HG03439 (cell line): ENCODE data around the gene PPARA.
A peak's percentile ranks its signal among the peaks of the same experiment; 100 is the strongest.
"Not testable (repeated sequence)": the region's sequence is repeated elsewhere in the genome, so short reads cannot be mapped to it uniquely, and the experiment has no call there.

Experiments
- ATAC-seq: cut with Tn5 transposase; IDR thresholded peaks from one replicate; pipeline ENCODE4 v1.9.1; 2021; ENCODE audit warnings: mild to moderate bottlenecking, moderate library complexity; ENCODE audit not compliant: unreplicated experiment

The PPARA gene

DNA sequence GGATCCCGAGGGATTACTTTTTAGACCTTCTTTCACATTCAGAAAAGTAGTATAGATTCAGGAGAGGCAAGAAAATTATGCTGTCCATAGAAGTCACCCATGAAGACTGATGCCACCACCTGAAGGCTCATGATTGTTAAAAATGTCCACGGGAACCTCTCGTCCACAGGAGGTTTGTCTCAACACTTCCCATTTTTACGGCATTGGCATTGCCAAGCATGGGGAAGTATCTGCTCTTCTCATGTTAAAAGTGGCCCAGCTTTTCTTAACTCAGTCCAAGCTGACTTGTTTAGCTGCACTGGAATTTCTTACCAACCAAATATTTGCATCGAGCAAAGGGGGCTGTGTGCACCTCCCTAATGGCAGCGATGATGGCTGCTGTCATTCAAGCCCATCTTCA is 90.2 kb downstream of the PPARA start:
- no peak for ATAC-seq

DNA sequence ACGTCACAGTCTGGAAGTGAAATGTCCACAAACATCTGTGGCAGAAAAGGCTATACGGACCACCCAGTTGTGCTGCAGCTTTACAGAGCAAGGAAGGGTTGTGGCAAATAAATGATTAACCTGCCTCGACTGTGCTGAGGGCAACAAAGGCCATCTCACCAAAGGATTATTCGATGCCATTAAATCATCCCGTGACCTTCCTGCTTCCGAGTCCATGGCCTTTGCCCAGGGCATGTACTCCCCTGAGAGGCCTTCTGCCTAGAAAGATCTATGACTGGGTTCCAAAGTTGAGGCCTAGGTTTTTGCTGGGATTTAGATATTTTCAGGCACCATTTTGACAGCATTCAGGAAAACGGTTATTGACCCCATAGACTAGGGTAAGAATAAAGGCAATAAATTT is 90.6 kb downstream of the PPARA start:
- no peak for ATAC-seq

DNA sequence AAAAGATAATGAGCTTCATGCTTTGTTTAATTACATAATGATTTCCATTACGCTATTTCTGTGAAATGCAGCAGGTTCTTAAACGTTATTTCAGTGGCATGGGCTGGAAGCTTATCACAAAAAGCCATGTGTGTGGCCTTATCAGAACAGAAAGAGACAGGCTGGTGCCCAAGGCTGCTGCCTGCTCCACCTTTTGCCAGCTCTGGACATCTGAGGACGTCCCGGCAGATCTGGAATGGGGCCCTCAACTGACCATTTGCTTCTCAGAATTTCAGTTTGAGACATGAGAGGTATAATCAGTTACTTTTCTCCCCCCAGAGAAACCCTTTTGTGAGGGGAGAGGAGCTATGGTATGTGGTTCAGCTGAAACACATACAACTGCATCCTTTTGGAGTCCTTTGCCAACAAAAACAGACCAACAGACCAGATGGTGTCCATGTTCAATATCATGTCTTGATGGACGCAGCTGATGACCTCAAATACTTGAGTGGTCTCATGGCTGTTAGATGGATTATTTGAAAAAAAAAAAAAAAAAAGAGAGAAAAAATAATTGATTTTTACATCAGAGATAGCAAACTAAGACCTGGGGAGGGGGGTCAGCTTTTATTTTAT is 91.2 kb downstream of the PPARA start:
- no peak for ATAC-seq

DNA sequence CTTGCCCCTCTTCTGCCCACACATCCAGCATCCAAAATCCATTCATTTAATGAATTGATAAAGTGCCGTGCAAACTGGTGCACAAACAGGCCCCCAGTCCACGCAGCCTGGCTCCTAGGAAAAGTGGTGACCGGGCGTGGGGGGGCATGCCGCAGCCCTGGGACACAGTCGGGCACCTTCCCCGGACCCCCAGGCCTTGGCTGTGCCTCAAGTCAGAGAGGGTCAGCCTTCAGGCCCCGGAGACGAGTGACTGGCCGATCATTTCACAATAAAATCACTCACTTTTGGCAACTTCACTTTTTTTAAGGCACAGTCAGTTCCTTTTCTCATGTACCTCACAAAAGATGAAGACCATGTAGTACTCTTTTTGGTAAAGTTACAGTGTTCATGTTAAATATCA is 91.8 kb downstream of the PPARA start:
- ATAC-seq, result no peak

DNA sequence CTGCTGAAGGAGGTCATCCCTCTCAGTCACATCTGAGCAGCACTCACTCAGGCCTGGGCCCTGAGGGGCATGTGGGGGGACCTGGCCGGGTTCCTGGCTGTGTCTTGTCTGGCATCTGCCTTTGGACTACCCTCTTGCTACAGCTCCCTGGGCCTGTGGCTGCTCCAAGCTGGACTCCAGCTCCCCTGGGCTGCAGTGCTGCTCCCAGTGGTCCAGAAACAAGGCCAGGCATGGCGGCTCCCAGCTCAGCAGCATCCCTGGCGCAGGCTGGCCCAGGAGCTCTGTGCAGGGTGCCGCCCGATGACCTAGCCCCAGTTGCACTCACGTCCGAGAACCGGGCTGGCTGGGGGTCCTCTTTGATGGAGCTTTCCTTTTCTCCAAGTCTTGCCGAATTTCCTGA is 94.4 kb downstream of the PPARA start:
- ATAC-seq, result no peak

DNA sequence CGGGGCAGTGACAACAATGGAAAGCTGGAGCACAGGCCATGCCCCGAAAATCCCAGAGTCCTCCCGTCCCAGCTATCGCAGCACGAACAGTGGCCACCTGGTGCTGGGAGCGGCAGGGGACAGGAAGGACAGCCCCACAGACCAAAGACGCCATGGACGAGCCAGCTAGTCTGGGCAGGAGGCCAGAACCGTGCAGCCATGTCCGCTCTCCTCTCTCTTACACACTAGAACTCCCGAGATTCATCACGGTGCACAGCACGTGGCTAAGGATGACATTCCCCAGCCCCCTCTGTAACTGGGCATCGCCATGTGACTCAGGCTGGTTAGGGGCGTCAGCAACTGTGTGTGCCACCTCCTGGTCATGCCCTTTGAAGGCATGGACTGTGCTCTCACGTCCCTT is 95.2 kb downstream of the PPARA start:
- no peak for ATAC-seq

DNA sequence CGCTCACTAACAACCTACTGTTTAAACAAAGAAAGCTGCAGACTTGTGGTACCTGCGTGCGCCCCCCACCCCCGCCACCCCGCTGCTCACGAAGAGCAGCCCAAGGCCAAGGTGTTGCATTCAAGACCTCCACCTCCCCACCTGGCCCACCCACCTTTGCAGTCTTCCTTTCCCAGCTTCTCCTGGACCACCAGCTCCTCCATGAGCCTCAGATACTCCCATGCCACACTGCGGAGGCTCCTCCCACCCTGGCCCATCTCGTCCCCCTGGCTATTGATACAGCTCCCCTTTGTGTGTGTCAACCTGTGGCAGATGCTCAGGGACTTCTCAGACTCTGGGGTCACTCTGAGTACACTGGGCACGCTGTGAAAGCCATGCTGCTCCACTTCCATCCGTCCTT is 95.9 kb downstream of the PPARA start:
- ATAC-seq, result no peak

DNA sequence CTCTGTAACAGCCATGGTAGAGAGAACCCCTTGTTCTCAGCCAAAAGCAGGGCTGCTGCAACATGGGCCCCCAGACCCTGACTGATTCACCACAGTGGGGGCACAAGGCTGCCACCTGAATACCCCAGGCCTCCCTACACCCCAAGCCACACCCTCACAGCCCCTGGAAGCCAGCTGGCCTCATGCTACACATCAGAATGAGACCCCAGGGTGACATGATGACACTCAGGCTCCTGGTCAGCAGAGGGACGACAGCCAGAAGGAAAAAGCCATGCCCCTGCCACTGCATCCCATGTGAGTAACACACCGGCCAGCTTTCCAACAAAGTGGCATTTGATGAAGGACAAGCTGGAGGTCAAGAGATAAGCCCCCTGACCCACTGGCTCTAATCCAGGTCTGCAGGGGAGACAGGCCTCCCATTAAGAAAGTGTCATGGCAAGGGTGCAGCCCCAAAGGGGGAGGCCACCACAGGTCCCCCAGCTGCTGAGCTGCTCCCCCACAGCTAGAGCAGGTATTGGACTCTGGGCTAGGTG is 97.2 kb downstream of the PPARA start:
- no peak for ATAC-seq

DNA sequence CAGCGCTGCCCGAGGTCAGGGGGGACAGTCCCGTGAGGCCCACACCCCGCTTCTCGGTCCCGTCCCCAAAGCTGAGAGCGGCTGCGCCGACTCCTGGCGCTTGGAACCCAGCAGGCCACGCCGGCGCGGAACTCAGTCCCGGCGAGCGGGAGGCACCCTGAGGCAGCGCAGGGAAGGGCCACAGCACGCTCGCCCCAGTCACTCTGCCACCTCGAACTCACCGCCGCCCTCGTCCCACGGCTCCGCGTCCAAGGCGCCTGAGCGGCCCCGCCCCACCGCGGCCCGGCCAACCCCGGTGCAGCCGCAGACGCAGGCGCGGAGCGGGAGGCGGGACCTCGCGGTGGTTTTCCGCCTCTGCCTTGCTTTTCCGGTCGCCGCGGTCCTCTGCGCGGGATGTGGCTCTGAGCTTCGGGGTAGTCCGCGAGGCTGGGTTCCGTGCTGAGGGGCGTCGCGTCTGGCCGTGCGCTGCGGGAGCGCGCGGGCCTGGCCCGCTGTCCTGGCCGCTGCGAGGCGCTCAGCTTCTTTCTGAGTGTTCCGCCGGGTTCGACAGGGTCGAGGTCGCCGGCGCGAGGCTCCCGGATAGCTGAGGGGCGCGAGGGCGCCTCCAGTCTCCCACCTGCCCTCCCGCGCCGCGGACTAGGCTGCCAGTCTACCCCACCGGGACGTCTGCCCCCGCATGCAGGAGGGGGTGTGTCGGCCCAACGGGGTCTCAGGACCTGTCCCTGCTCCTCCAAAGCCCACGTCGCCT is 99.9 kb downstream of the PPARA start, which contains the start of gene CDPF1:
CDPF1 (minus strand) TSS at position 259 of the 748 bp plus-strand sequence. CDS start 2,009 bp downstream, outside the sequence.
- peak; percentile 83 for ATAC-seq

DNA sequence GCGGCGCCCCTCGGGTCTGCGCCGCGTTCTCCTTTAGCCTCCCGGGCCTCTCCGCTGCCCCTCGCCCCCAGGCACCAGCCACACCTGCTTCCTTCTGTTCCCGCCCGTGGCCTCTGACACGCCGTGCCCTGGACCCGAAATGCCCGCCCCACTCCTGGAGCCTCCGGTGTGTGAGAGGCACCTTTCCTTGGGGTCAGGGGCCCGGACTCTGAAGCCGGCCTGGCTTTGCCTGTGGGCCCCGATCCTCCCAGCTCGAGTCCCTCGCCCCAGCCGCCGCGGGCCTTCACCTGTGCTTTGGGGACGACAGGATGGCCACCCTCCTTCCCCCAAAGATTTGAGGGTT is 100.4 kb downstream of the PPARA start:
- ATAC-seq, result no peak

DNA sequence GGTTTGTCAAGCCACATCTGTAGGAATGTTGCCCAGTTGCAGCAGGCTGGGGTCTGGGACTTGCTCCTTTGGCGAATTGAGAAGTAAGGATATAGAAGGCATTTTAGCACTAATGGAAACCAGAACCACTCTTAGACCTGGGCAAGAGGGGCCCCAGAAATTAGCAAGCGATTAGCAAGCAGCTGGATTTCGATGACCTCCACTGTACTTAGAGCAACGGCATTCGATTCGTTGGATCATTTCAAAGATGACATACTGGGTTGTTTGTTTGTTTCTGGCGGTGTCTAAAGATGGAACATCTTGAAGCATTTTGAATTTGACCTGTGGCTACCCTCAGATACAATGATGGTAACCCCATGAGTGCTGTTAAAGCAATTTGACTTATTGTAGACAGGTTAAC is 100.9 kb downstream of the PPARA start:
- no peak for ATAC-seq

DNA sequence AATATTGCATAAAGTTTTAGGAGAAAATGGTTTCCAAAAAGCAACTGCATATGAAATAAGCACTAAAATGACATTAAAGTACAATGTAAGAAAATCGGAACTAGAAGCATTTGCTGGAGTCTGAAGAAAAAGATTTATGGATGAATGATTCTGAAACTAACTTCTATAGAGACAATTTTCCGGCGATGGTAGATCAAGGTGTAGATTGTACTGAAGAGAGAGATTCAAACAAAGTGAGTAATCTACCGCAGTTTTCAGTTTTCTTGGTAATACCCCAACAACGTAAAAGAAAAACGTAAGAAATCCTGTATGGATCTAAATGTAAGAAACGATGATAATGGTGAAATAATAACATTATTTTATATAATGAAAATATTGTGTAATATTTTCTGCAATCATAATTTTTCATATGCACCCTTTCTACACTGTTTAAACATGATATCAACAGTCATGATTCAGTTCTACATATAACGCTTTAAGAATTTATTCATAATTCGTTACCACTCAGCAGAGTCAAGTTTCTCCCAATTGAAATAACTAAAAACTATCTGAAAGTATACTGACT is 101.6 kb downstream of the PPARA start:
- no peak for ATAC-seq

DNA sequence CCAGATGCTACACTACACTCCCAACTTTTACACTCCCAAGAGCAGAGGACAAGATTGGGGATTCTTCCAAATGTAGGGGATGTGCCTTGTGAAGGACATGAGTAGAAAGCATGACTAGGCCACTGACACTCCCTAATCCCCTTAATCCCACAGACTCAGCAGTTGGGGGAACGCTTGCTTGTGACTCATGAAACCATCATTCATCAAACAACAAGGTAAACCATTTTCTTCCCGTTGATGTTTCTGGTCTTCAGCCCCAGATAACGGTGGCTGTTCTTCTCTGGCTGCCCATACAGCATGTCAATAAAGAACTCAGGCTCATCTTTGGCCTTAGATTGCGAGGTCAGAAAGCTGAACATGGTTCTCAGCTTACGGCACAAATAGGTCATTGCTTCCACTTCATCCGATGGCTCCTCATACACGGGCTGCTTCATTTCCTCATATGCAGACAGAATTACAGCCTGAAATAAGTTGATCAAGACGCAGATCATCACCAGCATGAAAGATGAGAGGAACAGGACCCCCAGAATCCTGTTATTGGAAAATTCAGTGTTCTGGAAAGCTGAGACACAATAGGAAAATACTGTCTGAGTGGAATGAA is 106.1 kb downstream of the PPARA start:
- no peak for ATAC-seq

DNA sequence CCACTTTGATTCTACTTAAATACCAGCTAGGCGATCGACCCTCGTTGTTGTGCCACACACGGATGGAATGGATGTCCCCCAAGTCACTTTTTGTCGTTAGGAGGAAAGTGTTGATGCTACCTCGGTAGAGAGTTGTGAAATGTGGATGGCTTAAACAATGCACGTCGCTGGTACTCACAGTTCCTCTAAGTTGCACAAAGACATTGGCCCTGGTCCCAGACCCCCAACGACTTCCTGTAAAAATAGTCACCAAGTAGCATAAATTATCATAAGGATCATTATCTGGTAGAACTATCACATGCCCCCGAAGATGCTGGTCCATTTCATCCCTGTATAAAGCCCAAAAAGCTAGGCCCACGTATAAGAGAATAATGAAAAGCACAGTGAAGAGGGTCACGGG is 109.0 kb downstream of the PPARA start:
- no peak for ATAC-seq

DNA sequence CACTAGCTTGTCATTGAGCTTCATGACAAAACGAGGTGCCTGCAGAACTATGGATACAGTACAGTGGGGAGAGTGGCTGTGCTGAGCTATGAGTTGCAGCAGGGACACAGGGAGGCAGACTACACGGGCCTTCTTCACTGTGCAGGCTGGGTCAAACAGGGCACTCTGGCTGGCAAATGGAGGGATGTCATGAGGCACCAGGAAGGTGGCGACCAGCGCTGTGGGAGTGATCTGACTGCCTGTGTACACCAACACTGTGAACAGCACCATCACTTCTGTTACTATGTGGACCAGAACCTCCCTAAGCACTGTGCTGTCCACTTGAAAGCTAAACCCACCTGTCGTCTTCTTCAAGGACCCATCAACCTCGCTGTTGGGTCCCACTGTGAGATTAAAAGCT is 109.7 kb downstream of the PPARA start:
- no peak for ATAC-seq

DNA sequence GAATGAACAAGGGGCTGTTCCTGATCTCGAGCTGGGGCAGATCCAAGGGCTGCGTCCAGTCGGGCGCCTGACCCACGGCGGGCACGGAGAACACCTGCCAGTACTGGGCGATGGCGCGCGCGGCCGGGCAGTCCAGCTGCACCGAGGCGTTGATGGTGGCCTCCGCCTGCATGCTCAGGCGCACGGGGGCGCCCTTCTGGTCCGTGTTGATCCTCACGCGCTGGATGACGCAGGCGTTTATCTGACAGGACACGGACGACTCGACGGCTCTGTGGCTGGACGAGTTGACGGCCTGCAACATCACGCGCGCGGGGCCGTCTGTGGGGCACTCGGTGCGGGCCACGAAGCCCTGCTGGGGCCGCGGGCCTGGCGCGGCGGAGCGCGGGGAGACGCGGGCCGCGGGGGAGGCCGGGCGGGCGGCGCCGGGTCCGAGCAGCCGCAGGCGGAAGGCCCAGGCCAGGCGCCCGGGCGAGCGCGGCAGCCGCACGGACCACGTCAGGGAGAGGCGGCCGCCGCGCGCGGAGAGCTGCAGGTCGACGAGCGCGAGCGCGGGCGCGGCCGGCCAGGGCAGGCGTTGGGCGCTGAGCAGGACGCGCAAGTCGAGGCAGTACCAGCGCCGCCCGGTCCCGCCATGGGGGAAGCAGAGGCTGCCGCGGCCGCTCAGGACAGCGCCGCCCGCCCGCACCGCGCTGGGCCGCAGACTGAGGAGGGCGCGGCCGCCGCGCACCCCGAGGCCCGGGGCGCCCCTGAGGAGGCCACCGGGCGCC is 112.3 kb downstream of the PPARA start:
- no peak for ATAC-seq

DNA sequence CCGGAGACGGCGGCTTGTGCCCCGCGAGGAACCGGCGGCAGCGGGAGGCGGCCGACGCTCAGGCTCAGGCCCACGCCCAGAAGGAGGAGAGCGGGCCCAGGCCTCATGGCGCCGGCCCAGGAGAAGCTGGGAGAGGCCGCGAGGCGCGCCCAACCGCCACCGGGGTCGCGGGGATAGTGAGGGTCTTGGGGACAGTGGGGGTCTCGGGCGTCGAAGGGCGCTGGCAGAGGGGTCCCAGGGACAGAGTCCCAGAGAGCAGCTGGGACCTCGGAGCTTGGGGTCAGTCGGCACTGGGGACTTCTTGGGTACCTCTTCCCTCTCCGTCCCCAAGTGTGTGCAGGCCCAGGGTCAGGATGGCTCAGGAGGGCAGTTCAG is 112.9 kb downstream of the PPARA start, which contains the start of gene PKDREJ:
PKDREJ (minus strand) TSS at position 128 of the 375 bp plus-strand sequence; CDS start at position 107, 21 bp downstream.
- ATAC-seq, result no peak

DNA sequence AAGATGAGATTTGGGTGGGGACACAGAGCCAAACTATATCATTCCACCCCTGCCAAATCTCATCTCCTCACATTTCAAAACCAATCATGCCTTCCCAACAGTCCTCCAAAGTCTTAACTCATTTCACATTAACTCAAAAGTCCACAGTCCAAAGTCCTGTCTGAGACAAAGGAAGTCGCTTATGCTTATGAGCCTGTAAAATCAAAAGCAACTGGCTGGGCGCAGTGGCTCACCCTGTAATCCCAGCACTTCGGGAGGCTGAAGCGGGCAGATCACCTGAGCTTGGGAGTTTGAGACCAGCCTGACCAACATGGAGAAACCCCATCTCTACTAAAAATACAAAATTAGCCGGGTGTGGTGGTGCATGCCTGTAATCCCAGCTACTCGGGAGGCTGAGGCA is 114.2 kb downstream of the PPARA start:
- not testable (repeated sequence) for ATAC-seq

DNA sequence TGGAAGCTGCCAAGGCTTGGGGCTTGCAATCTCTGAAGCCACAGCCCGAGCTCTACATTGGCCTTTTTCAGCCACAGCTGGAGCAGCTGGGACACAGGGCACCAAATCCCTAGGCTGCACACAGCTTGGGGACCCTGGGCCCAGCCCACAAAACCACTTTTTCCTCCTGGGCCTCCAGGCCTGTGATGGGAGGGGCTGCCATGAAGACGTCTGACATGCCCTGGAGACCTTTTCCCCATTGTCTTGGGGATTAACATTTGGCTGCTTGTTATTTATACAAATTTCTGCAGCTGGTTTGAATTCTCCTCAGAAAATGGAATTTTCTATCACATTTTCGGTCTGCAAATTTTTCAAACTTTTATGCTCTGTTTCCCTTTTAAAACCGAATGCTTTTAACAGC is 115.3 kb downstream of the PPARA start:
- ATAC-seq, result not testable (repeated sequence)

DNA sequence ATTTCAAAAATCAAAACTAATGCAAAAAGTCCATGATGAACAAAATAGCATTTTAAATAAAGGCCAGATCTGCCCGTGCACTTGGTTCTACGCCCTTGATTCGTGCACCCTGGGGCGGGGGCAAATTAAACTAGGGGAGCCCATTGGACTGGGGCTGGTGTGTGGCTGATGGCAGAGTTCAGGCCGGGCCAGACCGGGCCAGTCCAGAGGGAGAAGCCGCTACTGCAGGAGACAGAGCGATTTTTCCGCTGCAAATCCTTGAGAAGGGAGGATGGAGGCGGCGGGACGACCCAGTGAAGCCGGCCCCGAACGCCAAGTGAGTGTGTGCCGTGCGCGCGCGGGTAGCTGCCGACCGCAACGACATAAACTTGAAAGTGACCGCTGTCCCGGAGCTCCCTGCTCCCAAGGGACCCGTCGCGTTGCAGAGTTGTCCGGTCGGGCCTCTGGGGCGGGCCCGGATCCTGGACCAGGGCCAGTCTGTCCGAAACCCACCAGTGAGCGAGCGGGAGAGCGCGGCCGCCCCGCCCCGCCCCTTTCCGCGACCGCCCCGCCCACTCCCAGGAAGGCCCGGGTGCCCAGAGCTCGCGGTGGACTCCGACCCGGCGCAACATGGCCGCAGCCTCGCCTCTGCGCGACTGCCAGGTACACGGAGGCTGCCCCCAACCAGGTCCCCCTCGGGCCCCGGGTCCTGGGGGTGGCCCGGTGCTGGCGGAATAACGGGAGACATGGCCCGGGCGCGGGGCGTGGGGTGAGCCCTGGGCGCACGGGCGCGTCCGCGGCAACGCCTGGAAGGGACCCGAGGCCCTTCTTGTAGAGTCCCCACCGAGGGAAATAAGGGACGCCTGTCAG is 117.3 kb downstream of the PPARA start, which contains the start of gene TTC38:
TTC38 (plus strand) TSS at position 578 of the 849 bp plus-strand sequence; CDS start at position 610, 32 bp downstream.
- ATAC-seq, result peak; percentile 89
